ENCODE measurements around the gene KIF17. TPM values are rescaled to one million over a fixed set of nuclear protein-coding genes. Genes with fewer than 3 reads are reported as not detected.

KIF17 gene
- total RNA-seq, 4 donors from 2014 or later: 0.80 to 10.3 (median 2.2) TPM

DNA sequence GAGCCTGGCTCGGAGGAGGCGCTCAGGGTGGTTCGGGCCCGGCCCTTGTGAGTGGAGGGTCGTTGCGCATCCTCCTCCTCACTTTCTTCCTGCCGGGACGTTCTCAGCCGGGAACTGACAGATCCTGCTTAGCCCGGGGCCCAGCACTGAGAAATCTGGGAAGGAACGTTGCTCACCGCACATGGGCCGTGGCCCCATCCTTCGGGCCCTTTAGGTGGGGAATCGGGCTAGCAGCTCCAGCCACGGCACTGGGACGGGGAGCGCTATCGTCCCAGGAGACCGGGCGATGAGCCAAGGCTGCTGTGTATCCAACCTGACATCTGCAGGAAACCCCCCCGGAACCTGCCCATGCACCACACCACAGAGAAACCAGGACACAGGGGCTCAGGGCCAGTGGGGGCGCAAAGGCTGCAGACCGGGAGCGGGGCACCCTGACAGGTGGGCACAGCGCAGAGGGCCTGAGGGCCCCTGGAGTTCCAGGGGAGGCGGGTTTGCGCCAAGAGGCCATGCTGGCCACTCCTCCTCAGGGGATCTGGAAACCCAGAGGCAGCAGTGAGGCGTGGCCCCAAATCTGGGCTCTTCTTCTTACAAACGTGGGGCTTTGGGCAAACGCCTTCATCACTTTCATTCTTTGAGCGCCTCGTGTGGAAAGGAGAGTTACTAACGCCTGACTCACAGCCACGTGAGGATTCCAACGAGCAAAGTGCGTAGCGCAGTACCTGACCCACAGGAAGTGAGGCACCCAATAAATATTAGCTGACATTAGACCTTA is 15.0 kb upstream of the KIF17 start, which contains the start of gene SH2D5:
Gene SH2D5, minus strand, starts transcription at position 116 of the 772 bp plus-strand sequence. CDS start 4,659 bp downstream, outside the sequence.
- peak; percentile 69 to 93 (median 73) for DNase-seq

DNA sequence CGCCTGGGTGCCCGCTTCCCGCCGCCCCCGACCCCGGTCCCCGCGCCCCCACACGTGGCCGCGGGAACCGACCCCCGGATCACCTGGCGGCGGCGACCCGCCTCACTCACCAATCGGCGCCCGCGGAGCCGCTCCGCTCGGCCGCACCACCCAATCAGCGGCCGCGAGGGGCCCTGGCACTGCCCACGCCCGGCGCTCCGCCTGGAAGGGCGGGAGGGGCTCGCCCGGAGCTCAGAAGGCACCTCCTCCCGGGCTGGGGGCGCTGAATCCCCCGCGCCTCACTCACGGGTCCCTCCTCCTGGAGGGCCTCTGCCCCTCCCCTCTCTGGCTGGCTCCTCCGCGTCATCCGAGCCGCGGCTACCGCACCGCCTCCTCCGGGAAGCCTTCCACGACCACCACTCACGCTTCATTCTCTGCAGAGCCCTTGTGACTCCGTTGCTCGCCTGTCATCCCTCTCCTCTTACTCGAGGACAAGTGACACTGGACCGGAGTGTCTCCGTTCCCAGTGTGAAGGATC is 14.3 kb upstream of the KIF17 start:
- Histone ChIP-seq H3K27me3 (peaks cover 0 to 26% of the 10 kb centered on the region in 2 donors), H3K4me1 (peaks cover 4 to 26% (median 19%) of the 10 kb centered on the region in 4 donors), H3K27ac (peak overlapping the region in 1 of 4 donors; percentile 17), H3K4me3 (peak overlapping the region; percentile 48 to 78 (median 60)), H3K36me3 (no peaks in the 10 kb centered on the region), H3K9me3 (no peaks in the 10 kb centered on the region)
- TF ChIP-seq POLR2A (IDR thresholded peaks at IDR 0.05): no peak
- TF ChIP-seq, protein P1, sequence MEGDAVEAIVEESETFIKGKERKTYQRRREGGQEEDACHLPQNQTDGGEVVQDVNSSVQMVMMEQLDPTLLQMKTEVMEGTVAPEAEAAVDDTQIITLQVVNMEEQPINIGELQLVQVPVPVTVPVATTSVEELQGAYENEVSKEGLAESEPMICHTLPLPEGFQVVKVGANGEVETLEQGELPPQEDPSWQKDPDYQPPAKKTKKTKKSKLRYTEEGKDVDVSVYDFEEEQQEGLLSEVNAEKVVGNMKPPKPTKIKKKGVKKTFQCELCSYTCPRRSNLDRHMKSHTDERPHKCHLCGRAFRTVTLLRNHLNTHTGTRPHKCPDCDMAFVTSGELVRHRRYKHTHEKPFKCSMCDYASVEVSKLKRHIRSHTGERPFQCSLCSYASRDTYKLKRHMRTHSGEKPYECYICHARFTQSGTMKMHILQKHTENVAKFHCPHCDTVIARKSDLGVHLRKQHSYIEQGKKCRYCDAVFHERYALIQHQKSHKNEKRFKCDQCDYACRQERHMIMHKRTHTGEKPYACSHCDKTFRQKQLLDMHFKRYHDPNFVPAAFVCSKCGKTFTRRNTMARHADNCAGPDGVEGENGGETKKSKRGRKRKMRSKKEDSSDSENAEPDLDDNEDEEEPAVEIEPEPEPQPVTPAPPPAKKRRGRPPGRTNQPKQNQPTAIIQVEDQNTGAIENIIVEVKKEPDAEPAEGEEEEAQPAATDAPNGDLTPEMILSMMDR (IDR thresholded peaks at IDR 0.05): no peak
- DNase-seq: peak; percentile 52 to 64 (median 64)

More for the DNA sequence above, 15.0 kb upstream of the KIF17 start, which contains the start of gene SH2D5:
- no peaks in the 10 kb centered on the region for H3K9me3 ChIP-seq
- H3K4me1 ChIP-seq: peaks cover 4 to 26% (median 19%) of the 10 kb centered on the region in 4 donors
- peaks cover 0 to 5% (median 0%) of the 10 kb centered on the region in 3 donors for H3K36me3 ChIP-seq
- peaks cover 0 to 26% of the 10 kb centered on the region in 2 donors for H3K27me3 ChIP-seq
- peak in 1 of 2 donors; percentile 33 for TF ChIP-seq POLR2A (IDR thresholded peaks at IDR 0.05)
- TF ChIP-seq, protein P1 (IDR thresholded peaks at IDR 0.05): peak in 5 of 6 experiments; percentile 16 to 63 (median 44)
- H3K4me3 ChIP-seq: peak within 1 kb of the TSS; percentile 48 to 78 (median 60)
- H3K27ac ChIP-seq: peak within 1 kb of the TSS; percentile 17 to 70 (median 47)

DNA sequence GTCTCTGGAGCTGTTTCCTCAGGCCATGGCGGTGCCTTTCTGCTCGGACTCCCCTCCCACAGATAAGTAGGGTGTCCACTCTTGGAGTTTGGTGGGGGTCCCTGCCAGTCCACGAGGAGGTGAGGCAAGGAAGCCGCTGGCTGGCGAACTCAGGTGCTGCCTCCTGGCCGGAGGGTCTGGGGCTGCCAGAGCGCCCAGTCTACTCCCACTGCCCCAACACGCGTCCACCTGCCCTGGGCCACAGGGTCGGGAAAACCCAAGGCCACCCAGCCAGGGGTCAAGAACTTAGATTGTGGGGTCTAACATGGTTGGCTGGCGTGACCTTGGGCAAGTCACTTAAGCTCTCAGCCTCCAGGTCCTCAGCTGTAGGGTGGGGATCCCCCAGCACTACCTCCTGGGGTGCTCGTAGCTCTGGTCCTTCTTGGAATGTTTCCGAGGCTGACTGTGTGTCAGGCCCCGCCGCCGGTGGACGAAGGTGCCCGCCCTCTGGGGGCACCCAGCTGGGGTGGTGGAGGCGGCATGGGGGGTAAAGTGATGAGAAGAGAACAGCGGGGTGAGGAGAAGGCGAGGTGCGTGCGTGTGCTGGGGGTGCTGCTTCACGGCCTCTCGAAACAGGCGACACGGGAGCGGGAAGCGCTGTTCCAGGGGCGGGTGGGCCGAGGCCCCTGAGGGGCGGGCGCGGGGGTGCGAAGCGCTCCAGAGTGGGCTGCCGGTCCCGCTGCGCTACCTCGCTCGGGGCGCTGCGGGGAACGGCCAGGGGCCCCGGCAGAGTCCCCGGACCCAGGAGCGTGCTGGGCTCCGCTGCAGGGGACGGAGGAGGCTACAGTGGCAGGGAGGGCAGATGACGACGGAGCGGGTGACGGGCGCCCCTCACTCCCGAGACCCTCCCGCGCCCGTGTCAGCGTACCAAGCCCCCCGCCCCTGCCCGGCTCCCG is 13.5 kb upstream of the KIF17 start:
- peak overlapping the region; percentile 48 to 78 (median 60) for H3K4me3 ChIP-seq
- H3K9me3 ChIP-seq: no peaks in the 10 kb centered on the region
- no peak for TF ChIP-seq POLR2A (IDR thresholded peaks at IDR 0.05)
- TF ChIP-seq, protein P1 (IDR thresholded peaks at IDR 0.05): no peak
- H3K36me3 ChIP-seq: no peaks in the 10 kb centered on the region
- H3K27me3 ChIP-seq: peaks cover 0 to 26% of the 10 kb centered on the region in 2 donors
- peaks cover 4 to 26% (median 19%) of the 10 kb centered on the region in 4 donors for H3K4me1 ChIP-seq
- H3K27ac ChIP-seq: peak overlapping the region in 1 of 4 donors; percentile 17
- DNase-seq: peak in 1 of 3 donors; percentile 44

DNA sequence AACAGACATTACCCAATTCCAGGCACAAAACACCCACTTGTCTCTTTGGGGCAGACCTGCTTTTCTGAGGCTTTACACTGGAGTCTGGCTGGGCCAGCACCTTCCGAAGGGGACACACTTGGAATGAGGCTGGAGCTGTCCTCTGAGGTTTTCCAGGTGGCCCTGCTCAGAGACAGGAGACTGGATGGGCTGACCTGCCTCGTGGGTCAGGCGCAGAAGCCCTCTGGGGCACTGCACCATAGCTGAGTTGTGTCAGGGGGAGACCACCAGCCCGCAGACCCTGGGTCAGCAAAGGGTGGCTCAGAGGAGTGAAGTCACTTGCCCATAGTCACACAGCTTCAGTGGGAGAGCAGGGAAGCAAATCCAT is 12.9 kb upstream of the KIF17 start:
- Histone ChIP-seq H3K9me3 (no peaks in the 10 kb centered on the region), H3K4me1 (peaks cover 4 to 26% (median 19%) of the 10 kb centered on the region in 4 donors), H3K36me3 (no peaks in the 10 kb centered on the region), H3K27me3 (peaks cover 0 to 26% of the 10 kb centered on the region in 2 donors), H3K27ac (no peak overlapping the region), H3K4me3 (no peak overlapping the region)
- peak in 1 of 3 donors; percentile 8 for DNase-seq
- TF ChIP-seq, protein P1 (IDR thresholded peaks at IDR 0.05): no peak
- TF ChIP-seq POLR2A (IDR thresholded peaks at IDR 0.05): no peak

All from Peyer's patch (tissue), 4 donors.